SIG-M5 treated with dmso at 0.1 percent for 504 hours (cell line): Measurements from ENCODE around the gene DUSP9.

ENCODE experiments used
- DNase-seq: peaks from one replicate; lab custom pipeline; 2025; ENCODE audit not compliant: unreplicated experiment; lab: John Stamatoyannopoulos, UW

DUSP9 gene

DNA sequence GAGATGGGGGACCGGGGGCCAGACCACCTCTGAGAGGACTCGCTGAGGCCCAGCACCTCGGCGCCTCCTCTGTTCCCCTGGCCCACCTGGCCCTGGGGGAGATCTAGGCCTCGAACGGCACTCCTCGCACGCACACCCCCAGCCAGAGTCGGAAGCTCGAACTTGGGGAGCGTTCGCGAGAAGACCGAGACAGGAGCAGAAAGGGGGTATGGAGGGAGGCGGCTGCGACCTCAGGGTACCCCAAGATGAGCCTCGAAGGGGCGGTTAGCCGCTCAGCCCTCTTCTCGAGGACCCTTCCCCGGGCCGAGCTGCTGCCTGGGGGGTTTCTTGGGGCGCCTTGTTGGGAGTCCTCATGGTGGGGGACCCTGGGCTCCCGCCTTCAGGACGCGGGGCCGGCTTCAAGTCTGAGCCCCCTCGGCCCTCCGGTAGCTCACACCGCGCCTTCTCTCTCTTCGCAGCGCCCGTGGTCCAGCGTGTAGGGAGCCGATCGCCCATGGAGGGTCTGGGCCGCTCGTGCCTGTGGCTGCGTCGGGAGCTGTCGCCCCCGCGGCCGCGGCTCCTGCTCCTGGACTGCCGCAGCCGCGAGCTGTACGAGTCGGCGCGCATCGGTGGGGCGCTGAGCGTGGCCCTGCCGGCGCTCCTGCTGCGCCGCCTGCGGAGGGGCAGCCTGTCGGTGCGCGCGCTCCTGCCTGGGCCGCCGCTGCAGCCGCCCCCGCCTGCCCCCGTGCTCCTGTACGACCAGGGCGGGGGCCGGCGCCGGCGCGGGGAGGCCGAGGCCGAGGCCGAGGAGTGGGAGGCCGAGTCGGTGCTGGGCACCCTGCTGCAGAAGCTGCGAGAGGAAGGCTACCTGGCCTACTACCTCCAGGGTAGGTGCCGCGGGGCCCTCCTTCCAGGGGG is 706 bp downstream of the DUSP9 start:
- no peak for DNase-seq

DNA sequence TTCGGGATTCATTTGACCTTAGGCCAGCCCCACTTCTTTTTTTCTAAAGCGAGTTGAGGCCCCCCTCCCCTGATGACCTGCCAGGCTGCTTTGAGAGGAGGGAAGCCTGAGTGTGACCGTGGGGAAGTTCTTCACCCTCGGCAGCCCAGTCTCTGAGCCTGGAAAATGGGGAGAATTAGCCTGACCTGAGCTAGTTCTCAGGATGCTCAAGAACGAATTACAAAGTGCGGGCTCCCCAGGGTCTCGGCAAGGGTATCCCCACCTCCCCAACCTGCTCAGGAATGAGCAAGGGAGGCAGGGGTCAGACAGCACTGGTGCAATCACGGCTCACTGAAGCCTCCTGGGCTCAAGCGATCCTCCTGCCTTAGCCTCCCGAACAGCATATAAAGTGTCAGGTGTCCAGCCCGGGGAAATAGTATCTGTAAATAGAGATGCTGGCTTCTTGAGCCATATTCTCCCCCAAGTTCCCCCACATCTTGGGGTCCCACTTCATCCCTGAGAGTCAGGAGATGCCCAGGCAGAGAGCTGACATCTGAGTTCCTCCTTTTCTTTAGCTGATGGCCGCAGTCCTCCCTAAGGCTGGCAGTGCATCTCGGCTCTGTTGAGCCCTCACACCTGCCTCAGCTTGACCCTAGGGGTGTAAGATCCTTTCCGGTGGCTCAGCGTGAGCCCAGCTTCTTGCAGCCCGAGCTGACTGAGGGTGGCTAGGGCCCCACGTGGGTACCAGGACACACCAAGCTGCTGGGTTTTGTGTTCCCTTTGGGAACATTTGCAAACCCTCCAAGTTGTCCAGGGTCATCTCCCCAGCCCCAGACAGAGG is 1.6 kb downstream of the DUSP9 start:
- no peak for DNase-seq

DNA sequence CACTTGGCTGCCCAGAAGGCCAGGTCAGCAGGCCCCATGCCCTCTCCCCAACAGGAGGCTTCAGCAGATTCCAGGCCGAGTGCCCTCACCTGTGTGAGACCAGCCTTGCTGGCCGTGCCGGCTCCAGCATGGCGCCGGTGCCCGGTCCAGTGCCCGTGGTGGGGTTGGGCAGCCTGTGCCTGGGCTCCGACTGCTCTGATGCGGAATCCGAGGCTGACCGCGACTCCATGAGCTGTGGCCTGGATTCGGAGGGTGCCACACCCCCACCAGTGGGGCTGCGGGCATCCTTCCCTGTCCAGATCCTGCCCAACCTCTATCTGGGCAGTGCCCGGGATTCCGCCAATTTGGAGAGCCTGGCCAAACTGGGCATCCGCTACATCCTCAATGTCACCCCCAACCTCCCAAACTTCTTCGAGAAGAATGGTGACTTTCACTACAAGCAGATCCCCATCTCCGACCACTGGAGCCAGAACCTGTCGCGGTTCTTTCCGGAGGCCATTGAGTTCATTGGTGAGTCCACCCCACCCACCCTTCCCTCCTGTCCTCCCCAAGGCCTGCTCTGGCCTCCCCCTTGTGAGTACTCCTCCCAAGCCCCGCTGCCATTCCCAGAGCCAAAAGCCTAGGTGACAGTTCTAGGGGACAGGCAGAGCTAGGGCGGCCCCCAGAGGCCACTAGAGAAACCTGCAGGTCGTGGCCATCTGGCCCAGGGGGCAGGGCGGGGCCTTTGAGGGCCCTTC is 2.3 kb downstream of the DUSP9 start:
- peak; percentile 50 for DNase-seq

DNA sequence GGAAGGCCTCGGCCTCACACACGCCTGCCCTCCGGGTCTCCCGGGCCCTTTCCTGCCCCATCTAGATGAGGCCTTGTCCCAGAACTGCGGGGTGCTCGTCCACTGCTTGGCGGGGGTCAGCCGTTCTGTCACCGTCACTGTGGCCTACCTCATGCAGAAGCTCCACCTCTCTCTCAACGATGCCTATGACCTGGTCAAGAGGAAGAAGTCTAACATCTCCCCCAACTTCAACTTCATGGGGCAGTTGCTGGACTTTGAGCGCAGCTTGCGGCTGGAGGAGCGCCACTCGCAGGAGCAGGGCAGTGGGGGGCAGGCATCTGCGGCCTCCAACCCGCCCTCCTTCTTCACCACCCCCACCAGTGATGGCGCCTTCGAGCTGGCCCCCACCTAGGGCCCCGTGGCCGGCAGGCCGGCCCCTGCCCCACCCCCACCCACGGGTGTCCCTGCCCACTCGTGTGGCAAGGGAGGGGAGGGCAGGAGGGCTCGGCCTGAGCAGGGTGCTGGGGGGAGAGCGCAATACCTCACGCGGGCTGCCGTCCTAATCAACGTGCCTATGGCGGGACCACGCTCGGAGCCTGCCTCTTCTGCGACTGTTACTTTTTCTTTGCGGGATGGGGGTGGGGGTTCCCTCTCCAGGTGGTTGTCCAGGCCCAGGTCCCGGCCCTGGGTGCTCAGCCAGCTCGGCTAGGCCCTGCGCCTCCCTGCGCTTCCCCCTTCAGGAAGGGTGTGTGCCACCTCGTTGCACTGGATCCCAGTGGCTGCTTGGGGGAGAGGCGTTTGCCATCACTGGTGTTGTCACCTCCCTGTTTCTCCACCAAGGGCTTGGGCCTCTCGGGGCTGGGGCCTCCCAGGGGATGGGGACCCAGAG is 3.1 kb downstream of the DUSP9 start:
- no peak for DNase-seq

DNA sequence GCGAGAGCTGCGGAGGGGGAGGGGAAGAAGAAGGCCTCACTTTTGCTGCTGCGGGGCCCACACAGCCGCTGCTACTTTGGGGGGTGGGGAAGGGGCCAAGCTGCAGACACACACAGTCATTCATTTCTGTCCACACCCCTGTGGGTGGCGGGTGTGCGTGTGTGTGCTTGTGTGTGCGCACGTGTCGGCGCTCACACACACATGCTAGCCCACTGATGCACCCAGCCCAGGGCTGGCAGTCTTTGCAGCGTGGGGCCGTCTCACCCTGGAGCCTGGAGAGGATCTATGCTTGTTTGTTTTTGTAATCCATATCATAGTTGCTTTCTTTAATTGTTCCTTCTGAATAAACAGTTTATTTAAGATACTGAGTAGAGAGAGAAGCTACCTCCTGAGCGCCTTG is 4.0 kb downstream of the DUSP9 start:
- no peak for DNase-seq

DNA sequence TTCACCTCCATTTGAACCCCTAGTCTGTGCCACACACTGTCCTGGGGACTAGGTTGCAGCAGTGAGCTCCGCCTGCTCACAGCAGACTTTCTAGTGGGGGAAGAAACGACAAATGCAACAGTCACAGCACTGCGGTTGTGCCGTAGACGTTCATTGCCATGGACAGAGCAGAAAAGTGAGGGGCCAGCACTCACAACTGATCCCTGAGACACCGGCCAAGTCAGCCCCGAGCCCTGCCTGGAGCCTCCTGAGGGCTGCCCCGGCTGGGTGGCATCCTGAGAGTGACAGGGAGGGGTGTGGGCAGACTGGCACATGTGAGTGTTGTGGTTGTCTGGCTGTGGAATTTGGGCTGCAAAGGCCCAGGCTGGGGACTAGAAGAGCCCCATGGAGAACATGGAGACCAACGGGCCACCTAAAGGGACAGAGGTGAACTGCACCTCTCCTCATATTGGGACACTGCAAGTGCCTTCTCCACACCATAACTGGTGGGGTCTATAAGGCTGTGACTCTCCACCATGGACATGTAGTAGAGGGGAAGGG is 4.6 kb downstream of the DUSP9 start:
- DNase-seq, result peak; percentile 6

DNA sequence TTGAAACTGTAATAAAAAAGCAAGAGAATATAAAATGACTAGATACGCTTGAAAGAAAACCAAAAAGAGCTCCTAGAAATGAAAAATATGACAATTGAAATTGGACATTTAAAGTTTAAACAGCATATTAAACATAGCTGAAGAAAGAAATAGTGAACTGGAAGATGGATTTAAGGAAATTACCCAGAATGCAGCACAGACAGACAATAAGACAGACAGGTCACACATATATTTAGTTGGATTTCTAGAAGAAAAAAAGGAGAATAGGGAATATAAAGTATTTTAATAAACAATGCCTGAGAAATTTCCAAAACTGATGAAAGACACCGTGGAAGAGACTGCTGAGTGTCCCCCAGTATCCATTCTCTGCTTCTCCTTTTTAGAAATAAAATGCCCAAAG is 6.6 kb downstream of the DUSP9 start:
- DNase-seq, result no peak

DNA sequence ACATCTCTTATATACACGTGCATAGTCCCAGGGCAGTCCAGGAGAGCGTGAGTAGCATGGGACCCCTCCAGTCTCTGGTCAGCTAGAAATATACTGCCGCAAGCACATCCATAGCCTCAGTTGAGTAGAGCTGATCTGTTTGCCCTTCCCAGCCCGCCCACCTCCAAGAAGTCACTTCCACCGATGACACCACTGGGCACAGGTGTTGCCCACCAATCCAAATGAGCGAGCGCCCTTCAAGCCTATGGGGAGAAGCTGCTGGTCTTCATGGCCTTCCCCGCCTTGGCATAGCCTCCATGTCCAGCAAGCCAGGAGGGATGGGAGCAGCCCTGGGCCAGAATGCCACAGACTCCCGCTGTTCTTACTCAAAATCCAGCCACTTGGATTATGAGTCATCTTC is 10.2 kb downstream of the DUSP9 start:
- DNase-seq, result no peak

DNA sequence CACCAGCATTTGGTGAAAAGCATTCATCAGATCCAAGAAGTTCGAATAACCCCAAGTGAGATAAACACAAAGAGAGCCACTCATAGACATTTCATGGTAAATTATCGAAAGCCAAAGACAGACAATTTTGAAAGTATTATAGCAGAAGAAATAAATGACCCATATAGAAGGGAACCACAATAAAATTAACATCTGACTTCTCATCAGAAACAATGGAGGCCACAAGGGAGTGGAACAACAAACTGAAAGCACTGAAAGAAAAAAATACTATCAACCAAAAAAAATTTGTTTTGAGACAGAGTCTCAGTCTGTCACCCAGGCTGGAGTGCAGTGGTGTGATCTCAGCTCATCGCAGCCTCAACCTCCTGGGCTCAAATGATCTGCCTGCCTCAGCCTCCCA is 12.3 kb downstream of the DUSP9 start:
- no peak for DNase-seq

DNA sequence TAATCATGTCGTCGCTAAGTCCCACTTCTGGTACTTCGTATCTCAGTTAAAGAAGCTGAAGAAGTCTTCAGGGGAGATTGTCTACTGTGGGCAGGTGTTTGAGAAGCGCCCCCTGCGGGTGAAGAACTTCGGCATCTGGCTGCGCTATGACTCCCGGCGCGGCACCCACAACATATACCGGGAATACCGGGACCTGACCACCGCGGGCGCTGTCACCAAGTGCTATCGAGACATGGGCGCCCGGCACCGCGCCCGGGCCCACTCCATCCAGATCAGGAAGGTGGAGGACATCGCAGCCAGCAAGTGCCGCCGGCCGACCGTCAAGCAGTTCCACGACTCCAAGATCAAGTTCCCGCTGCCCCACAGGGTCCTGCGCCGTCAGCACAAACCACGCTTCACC is 15.3 kb downstream of the DUSP9 start:
- no peak for DNase-seq

DNA sequence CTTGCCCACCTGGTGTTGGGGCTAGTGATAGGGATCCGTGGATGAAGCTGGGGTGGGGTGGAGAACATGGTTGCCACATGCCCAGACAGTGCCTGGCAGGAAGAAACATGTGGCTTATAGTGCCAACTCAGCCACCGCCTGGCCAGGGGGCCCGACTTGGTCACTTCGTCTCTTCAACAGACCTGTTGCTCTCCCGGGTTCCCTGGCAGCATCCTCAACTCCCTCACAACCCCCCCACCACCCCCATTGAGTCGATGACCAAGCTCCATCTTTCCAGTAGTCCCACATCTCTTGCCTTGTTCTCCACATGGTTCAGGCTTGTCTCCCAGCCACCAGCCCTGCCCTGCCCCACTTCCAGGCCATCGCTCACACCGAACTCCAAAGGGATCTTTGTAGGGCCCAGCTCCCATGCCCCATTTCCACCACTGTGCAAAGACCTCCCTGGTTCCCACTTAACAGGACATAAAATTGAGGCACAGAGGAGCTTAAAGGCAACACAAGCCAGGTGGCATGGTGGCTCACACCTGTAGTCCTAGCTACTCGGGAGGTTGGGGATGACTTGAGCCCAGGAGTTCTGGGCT is 18.8 kb downstream of the DUSP9 start:
- no peak for DNase-seq

DNA sequence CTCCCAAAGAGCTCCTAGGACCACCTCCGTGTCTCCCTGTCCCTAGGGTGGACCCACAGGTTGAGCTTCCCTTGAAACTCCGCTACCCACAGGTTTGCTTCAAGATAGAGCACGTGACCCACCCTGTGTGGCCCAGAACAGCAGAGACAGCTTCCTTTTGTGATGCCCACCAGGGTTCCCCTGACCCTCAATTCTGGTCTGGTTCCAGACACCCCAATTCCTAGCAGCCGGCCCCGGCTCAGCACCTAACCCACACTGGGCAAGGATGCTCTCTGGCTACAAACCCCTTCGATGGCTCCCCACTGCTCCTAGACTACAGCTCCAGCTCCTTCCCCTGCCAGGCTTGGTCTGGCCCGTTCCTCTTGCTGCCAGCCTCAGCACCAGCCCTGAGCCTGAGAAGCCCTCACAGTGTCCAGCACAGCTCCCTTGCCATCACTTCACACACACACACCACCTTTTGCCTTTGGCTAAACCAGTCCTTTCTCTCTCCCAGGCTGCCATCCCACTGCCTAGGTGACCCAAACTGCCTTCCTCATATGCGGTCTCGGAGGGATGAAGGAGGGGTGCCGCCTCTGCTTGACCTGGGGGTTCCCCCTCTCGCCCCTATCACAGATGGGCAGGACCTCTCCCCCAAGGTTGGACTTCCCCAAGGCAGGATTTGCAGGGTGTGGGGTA is 20.4 kb downstream of the DUSP9 start:
- DNase-seq, result no peak

DNA sequence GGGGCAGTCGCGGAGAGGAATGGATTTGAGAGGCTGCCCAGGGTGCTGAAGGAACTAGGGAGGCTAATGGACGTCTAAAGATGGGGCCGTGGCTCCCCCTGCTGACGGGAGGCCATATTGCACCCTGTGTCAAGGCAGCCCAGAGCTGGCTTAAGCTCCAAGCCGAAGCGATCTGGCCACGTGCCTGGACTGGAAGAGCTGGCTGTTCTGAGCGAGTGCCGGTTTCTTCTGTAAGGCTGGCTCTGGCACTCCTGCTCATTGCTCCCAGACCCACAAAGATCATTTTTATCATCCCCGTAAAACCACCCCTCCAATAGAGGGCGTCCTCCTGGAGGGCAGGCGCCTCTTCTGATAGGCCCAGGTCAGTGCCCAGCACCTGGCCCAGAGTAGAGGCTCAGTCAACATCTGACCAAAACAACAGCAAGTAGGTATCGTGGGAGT is 21.0 kb downstream of the DUSP9 start:
- peak; percentile 68 for DNase-seq

DNA sequence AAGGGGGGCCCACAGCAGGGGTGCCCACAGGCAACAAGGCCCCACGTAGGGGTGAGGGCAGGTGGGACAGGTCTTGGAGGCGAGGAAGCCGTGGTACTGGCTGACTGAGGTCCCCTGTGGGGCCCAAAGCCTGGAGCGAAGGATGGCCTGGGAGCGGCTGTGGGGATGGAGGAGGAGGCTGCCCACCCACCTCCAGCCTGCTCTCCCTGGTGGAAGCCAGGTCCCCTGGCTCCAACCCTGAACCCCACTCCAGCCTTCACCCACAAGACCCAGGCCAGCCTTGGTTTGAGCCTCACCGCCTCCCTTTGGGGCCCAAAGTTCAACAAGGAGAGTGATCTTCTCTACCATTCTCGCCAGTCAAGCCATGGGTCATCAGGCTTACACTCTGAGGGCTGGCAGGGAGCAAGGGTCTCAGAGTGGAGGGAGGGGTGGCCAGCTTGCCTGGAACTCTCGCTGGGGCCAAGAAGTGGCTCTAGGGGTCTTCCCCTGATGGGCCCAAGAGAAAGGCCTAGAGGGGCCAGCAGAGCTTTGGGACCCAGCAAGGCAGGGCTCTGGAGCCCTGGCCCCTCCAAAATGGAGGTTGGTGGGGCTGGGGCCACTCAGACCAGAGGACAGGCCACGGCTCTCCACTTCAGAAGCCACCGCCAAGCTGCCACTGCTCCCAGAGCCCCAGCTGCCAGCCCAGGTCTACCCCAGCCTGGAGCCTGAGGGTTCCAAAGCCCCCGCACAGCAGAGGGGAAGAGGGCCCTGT is 21.6 kb downstream of the DUSP9 start:
- DNase-seq, result no peak

DNA sequence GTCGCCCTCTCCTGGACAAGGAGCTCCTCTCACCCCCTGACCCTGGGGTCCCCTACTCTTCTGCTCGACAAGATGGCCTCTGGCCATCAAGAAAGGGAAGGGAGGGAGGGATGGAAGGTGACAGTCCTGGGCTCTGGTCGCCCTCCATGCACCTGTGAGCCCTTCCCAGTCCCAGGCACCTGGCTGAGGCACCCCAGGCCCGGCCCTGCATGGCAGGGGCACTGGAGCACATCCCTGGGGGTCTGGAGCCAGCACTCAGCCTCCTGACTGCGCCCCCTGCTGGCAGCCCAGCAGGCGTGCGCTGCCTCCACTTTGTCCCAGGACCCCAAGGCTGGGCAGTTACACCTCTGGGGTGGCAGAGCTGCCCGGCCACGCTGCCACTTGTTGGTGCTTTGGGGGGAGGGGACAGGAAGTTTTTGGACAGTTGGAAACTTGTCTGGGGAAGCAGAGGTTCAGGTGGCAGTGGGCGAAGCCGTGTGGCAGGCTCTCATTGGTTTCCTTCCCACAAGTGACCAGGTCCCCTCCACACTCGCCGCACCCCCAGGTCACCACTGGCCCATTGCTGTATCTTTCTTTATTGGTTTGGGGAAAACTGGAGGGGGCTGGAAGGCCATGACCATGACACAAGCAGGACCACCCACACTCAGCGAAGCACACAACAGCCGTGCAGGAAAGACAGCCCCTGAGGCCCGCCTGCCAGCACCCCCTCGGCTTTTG is 22.3 kb downstream of the DUSP9 start:
- no peak for DNase-seq

DNA sequence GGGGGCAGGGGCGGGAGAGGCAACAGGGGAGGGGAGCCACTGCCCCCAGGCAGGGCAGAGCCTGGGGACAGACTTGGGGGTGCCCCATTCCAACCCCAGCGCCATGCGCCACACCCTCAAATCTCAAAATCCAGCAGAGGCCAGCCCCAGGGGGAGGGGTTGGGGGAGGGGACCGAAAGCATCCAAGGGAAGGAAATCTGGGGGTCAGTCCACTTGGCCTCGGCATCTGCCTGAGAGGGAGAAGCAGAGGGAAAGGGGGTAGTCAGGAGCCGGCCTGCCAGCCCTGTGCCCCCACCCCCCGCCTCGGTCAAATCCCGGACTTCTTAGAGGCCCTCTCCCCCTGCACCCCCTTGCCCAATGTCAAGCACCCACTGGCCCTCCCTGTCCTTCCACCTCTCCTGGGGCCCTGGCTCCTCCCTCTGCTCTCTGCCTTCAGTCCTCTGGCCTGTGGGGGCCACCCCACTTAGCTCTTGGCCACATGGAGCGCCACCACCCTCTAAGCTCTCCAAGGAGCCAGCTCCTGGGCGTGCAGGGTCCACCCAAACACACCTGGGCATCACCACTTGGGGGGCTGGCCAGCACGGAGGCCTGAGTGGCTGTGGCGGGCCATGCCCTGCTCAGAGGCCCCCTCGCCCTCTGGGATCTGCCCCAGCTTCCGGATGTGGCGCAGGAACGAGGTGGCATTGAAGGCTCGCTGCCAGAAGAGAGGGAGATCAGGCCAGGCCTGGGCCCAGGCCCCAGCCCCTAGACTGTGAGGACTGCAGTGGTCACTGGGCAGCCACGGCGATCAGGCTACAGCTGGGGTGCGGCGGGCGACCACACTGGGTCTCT is 23.1 kb downstream of the DUSP9 start:
- DNase-seq, result no peak
